CD4-positive, alpha-beta memory T cell (primary cell): ENCODE results near the gene ARHGEF16. TPM values are rescaled to one million over a fixed set of nuclear protein-coding genes. Genes with fewer than 3 reads are reported as not detected.

Source experiments
- CTCF ChIA-PET: fragments of 350-600 bp; sonication (Branson Sonifier 250); formaldehyde crosslinking; loops from one replicate; lab custom pipeline; 2021; ENCODE audit warnings: inconsistent platforms; ENCODE audit not compliant: partially characterized antibody; lab: Charles Lee
- POLR2A ChIA-PET: fragments of 350-600 bp; sonication (Branson Sonifier 250); formaldehyde crosslinking; loops from one replicate; lab custom pipeline; 2021; ENCODE audit not compliant: partially characterized antibody; lab: Charles Lee
- DNase-seq, 5 donors: peaks; one replicate each; pipeline versions ENCODE4 v3.0.0 to v3.0.0-alpha.2; 2020 to 2022; ENCODE audit warnings: mixed read lengths in 1 of 5
- H3K27ac ChIP-seq: one replicate; pipeline ENCODE4 v1.7.0; 2013; ENCODE audit warnings: low read depth, low read length
- H3K27me3 ChIP-seq: 2 replicates; pipeline ENCODE4 v1.7.0; 2013; ENCODE audit warnings: mild to moderate bottlenecking, low read length, moderate library complexity; ENCODE audit not compliant: insufficient read depth
- H3K36me3 ChIP-seq: 2 replicates; pipeline ENCODE4 v1.7.0; 2013; ENCODE audit warnings: mild to moderate bottlenecking, low read length, moderate library complexity; ENCODE audit not compliant: insufficient read depth
- H3K4me1 ChIP-seq: 2 replicates; pipeline ENCODE4 v1.7.0; 2013; ENCODE audit warnings: mild to moderate bottlenecking, low read length, moderate library complexity; ENCODE audit not compliant: insufficient read depth
- H3K4me3 ChIP-seq, 2 donors: one replicate each; pipeline ENCODE4 v1.7.0; 2013; ENCODE audit warnings: low read length in 2 of 2, mild to moderate bottlenecking in 1 of 2
- H3K9me3 ChIP-seq, 2 donors: one replicate each; pipeline ENCODE4 v1.7.0; 2013; ENCODE audit warnings: low read length in 2 of 2, control low read depth in 1 of 2; ENCODE audit not compliant: control insufficient read depth in 1 of 2
- H3K27ac Mint-ChIP-seq, 7 donors: one replicate each; pipeline ENCODE4 v1.8.0; 2020 to 2021; ENCODE audit warnings: mixed read lengths in 7 of 7, mild to moderate bottlenecking in 6 of 7, inconsistent platforms in 3 of 7, moderate library complexity in 3 of 7
- H3K27me3 Mint-ChIP-seq, 2 donors: one replicate each; pipeline ENCODE4 v1.8.0; 2020 to 2021; ENCODE audit warnings: mixed read lengths in 2 of 2
- H3K36me3 Mint-ChIP-seq, 2 donors: one replicate each; pipeline ENCODE4 v1.8.0; 2020 to 2021; ENCODE audit warnings: mixed read lengths in 2 of 2, inconsistent platforms in 1 of 2, mild to moderate bottlenecking in 1 of 2
- H3K4me1 Mint-ChIP-seq, 4 donors: one replicate each; pipeline ENCODE4 v1.8.0; 2020 to 2021; ENCODE audit warnings: mixed read lengths in 4 of 4, mild to moderate bottlenecking in 1 of 4
- H3K4me3 Mint-ChIP-seq, 8 donors: one replicate each; pipeline ENCODE4 v1.8.0; 2020 to 2021; ENCODE audit warnings: mixed read lengths in 8 of 8, mild to moderate bottlenecking in 7 of 8, moderate library complexity in 6 of 8, inconsistent platforms in 3 of 8
- H3K9me3 Mint-ChIP-seq, 8 donors: one replicate each; pipeline ENCODE4 v1.8.0; 2020 to 2021; ENCODE audit warnings: mixed read lengths in 8 of 8, mild to moderate bottlenecking in 5 of 8, inconsistent platforms in 3 of 8, moderate library complexity in 1 of 8
- intact Hi-C: fragments of 100-400 bp; cut with micrococcal nuclease; formaldehyde crosslinking; loops from one replicate; pipeline ENCODE4 v1.15.1; 2023
- polyA plus RNA-seq, 2 donors: library from polyadenylated mRNA; unstranded; fragments of 300-500 nt; fragmentation: Illumina TruSeq; gene quantifications; one replicate each; pipeline ENCODE4 v1.2.3, GENCODE V29; 2021
- total RNA-seq, 2 experiments: library from RNA; stranded (reverse); gene quantifications; one replicate each; pipeline ENCODE4 v1.2.3, GENCODE V29; 2021

Gene ARHGEF16
- total RNA-seq, result under 1 TPM; 0.20 to 0.22 TPM
- polyA plus RNA-seq, result under 1 TPM in 1 of 2 donors, not detected in 1; 0.16 TPM

DNA sequence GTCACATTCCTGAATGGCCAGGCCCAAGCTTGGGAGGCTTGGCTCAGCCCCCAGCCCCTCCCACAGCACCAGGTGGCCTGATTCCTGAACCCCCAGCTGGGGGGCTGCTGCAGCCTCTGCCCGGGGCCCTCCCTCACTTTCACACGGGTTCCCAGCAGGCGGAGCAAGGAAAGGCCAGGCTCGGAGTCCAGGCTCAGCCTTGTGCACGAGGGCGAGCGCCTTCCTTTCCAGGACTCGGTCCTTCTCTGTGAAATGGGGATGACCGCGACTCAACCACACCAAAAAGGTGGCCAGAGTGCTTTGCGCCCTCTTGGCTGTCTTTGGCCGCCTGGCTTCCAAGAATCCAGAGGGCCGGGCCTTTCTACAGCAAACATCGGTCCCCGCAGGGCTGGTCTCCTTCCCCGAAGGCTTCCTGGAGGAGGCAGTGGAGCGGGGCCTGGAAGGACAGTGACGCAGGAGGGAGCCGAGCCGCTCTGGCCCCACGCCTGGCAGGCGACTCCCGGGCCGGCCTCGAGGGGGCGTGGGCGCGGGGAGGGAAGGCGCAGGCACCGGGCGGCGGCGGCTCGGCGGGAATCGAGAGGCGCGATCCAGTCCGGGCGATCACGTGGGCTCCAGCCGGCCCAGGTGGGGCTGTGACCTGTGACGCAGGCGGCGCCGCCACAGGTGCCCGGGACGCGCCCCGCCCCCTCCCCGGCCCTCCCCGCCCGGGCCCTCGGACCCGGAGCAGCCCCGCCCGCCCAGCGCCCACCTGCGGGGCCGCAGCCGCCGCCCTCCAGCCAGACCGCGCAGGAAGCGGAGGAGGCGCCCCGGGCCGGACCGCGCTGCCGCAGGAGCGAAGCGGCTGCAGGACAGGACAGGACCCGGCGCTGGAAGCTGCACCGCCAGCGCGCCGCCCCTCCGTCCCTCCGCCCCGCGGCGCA is at the start of gene ARHGEF16:
ARHGEF16 (plus strand) TSS at position 775 of the 920 bp plus-strand sequence. CDS start 8,420 bp downstream, outside the sequence.
- peak within 1 kb of the TSS in 1 of 7 donors; percentile 13 for H3K27ac Mint-ChIP-seq
- no peaks in the 10 kb centered on the region for H3K9me3 Mint-ChIP-seq
- peaks cover 6 to 7% of the 10 kb centered on the region in 2 donors for H3K27me3 Mint-ChIP-seq
- H3K36me3 ChIP-seq, result no peaks in the 10 kb centered on the region
- peaks cover 0 to 7% (median 2%) of the 10 kb centered on the region in 4 donors for H3K4me1 Mint-ChIP-seq
- ChIA-PET POLR2A (interaction anchor here (1.1 to 1.7 kb wide), 3 partner anchors 76 to 170 kb away, joined by 3 to 5 read pairs (median 5); no protein-coding TSS in a partner anchor), CTCF (interaction anchor here (1.2 to 2.6 kb wide), 8 partner anchors 10 to 392 kb away, joined by 3 to 60 read pairs (median 5); no protein-coding TSS in a partner anchor)
- peak in 4 of 5 donors; percentile 21 to 36 (median 24) for DNase-seq
- peak within 1 kb of the TSS in 1 of 2 donors; percentile 18 for H3K4me3 ChIP-seq
- H3K4me3 Mint-ChIP-seq, result peak within 1 kb of the TSS; percentile 57 to 84 (median 70)
- H3K27me3 ChIP-seq, result peaks cover 11% of the 10 kb centered on the region
- H3K36me3 Mint-ChIP-seq, result no peaks in the 10 kb centered on the region
- H3K27ac ChIP-seq, result no peak within 1 kb of the TSS
- peaks cover 13% of the 10 kb centered on the region for H3K4me1 ChIP-seq
- H3K9me3 ChIP-seq, result no peaks in the 10 kb centered on the region
- intact Hi-C loops, result loop anchor here (1.0 kb wide), 1 partner anchor 165 kb away; no protein-coding TSS in a partner anchor

DNA sequence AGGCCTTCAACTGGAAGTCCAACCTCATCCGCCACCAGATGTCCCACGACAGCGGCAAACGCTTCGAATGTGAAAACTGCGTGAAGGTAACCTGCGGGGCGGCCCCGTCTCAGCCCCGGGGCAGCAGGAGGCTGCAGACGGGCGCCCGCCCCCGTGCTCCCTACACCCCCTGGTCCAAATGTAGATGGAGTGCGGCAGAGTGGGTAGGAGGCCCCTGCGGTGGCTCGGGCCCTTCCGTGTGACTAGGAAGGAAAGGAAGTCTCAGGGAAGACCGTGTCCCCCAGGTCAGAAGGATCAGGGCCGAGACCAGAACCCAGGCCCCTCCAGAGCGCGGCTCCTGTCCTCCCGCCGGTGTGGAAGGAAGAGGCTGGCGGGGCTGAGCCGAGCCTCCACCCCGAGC is 49.7 kb upstream of the ARHGEF16 start:
- Histone ChIP-seq H3K27me3 (no peaks in the 10 kb centered on the region), H3K36me3 (no peaks in the 10 kb centered on the region), H3K4me3 (no peak overlapping the region), H3K27ac (no peak overlapping the region), H3K9me3 (no peaks in the 10 kb centered on the region), H3K4me1 (no peaks in the 10 kb centered on the region)
- POLR2A ChIA-PET, result no interaction called here
- H3K9me3 Mint-ChIP-seq, result no peaks in the 10 kb centered on the region
- no peak overlapping the region for H3K27ac Mint-ChIP-seq
- no peak for DNase-seq
- intact Hi-C loops, result no loop called here
- H3K27me3 Mint-ChIP-seq, result peaks cover 0 to 6% of the 10 kb centered on the region in 2 donors
- CTCF ChIA-PET, result no interaction called here
- H3K4me3 Mint-ChIP-seq, result no peak overlapping the region
- no peaks in the 10 kb centered on the region for H3K4me1 Mint-ChIP-seq
- no peaks in the 10 kb centered on the region for H3K36me3 Mint-ChIP-seq

DNA sequence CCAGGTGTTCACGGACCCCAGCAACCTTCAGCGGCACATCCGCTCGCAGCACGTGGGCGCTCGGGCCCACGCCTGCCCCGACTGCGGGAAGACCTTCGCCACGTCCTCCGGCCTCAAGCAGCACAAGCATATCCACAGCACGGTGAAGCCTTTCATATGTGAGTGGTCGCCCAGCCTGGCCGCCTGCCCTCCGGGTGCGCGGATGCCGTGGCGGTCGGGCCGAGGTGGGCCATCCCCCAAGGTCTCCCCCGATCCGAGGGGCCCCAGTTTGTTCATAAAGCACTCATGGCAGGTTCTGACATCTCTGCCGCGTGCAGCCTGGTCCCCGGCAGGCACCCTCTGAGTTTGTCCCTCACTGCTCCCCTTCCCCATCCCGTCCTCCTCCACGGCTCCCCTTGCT is 49.0 kb upstream of the ARHGEF16 start:
- no peaks in the 10 kb centered on the region for H3K27me3 ChIP-seq
- Mint-ChIP-seq H3K27ac (no peak overlapping the region), H3K9me3 (no peaks in the 10 kb centered on the region), H3K4me1 (no peaks in the 10 kb centered on the region), H3K27me3 (peaks cover 0 to 6% of the 10 kb centered on the region in 2 donors), H3K36me3 (no peaks in the 10 kb centered on the region), H3K4me3 (no peak overlapping the region)
- no peak overlapping the region for H3K4me3 ChIP-seq
- DNase-seq, result no peak
- CTCF ChIA-PET, result no interaction called here
- POLR2A ChIA-PET, result no interaction called here
- H3K4me1 ChIP-seq, result no peaks in the 10 kb centered on the region
- no peaks in the 10 kb centered on the region for H3K9me3 ChIP-seq
- H3K27ac ChIP-seq, result no peak overlapping the region
- intact Hi-C loops, result no loop called here
- no peaks in the 10 kb centered on the region for H3K36me3 ChIP-seq

DNA sequence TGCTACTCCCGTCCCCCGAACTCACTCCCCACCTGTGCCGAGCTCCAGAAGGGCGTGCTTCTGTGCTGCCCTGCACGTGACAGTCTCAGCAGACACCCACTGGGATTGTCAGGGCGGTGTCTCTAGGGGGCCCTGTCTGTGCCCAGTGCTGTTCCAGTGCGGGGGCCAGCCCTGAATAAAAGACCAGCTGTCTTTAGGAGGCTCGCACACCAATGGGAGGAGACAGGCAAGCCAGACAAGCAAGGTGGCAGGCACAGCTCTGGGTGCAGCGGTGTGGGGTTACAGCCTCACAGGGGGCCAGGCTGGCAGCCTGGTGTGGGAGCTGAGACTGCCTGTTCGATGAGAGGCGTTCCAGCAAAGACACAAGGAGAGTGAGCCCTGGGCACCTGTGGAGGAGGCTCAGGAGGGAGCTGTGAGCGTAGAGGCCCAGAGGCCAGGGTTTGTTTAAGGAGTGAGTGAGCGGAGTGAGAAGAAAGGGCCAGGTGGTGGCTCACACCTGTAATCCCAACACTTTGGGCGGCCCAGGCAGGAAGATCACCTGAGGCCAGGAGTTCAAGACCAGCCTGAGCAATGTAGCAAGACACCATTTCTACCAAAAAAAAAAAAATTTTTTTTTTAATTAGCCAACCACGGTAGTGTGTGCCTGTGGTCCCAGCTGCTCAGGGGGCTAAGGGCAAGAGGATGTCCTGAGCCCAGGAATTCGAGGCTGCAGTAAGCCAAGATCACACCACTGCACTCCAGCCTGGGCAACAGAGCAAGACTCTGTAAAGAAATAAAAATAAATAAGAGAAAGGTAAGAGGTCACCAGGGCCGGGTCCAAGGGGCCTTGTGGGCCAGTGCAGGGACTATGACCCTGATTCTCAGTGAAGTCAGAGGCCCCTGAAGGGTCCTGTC is 48.2 kb upstream of the ARHGEF16 start:
- Histone ChIP-seq H3K4me3 (no peak overlapping the region), H3K9me3 (no peaks in the 10 kb centered on the region), H3K4me1 (no peaks in the 10 kb centered on the region), H3K27ac (no peak overlapping the region), H3K36me3 (no peaks in the 10 kb centered on the region), H3K27me3 (no peaks in the 10 kb centered on the region)
- Mint-ChIP-seq H3K4me3 (no peak overlapping the region), H3K4me1 (no peaks in the 10 kb centered on the region), H3K27ac (no peak overlapping the region), H3K9me3 (no peaks in the 10 kb centered on the region), H3K27me3 (peaks cover 0 to 5% of the 10 kb centered on the region in 2 donors), H3K36me3 (no peaks in the 10 kb centered on the region)
- intact Hi-C loops, result no loop called here
- ChIA-PET POLR2A (no interaction called here), CTCF (no interaction called here)
- DNase-seq, result no peak

DNA sequence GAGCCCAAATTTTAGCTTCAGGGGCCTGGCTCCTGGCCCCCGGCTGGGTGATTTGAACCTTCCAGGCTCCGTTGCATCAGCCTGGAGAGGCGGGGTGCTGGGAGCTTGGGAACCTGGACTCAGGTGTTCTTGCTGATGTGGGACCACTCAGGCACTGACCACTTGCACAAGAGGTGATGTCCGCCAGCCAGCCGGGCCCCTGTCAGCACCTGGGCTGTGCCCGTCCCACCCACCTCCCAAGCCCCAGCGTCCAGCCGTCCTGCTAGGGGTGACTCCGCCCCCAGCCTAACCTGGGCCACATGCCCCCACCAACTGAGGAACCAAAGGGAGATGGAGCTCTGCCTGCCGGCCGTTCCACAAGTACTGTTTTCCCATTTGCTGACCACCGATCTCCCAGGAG is 47.4 kb upstream of the ARHGEF16 start:
- CTCF ChIA-PET, result no interaction called here
- H3K4me1 Mint-ChIP-seq, result no peaks in the 10 kb centered on the region

DNA sequence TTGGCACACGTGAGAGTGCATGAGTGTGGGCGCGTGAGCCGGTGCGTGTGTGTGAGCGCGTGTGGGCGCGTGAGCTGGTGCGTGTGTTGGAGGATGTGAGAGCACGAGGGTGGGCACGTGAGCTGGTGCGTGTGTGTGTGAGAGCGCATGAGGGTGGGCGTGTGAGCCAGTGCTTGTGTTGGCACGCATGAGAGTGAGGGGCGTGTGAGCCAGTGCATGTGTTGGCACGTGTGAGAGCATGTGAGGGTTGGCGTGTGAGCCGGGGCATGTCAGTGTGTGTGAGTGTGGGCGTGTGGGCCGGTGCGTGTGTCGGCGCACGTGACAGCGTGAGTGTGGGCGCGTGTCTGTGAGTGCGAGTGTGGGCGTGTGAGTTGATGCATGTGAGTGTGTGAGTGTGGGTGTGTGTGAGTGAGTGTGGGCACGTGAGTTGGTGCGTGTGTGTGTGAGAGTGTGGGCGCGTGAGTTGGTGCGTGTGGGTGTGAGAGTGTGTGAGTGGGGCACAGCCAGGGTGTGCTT is 45.7 kb upstream of the ARHGEF16 start:
- no peak overlapping the region for H3K4me3 Mint-ChIP-seq
- Histone ChIP-seq H3K27ac (no peak overlapping the region), H3K27me3 (no peaks in the 10 kb centered on the region), H3K9me3 (no peaks in the 10 kb centered on the region), H3K36me3 (no peaks in the 10 kb centered on the region), H3K4me1 (no peaks in the 10 kb centered on the region), H3K4me3 (no peak overlapping the region)
- no peak for DNase-seq
- no peaks in the 10 kb centered on the region for H3K9me3 Mint-ChIP-seq
- no peaks in the 10 kb centered on the region for H3K36me3 Mint-ChIP-seq
- intact Hi-C loops, result no loop called here
- POLR2A ChIA-PET, result no interaction called here
- H3K27me3 Mint-ChIP-seq, result no peaks in the 10 kb centered on the region
- H3K27ac Mint-ChIP-seq, result no peak overlapping the region
- CTCF ChIA-PET, result no interaction called here
- H3K4me1 Mint-ChIP-seq, result no peaks in the 10 kb centered on the region

More for the DNA sequence above, 47.4 kb upstream of the ARHGEF16 start:
- no peaks in the 10 kb centered on the region for H3K9me3 Mint-ChIP-seq
- H3K4me3 ChIP-seq, result no peak overlapping the region
- H3K4me1 ChIP-seq, result no peaks in the 10 kb centered on the region
- H3K36me3 ChIP-seq, result no peaks in the 10 kb centered on the region
- intact Hi-C loops, result no loop called here
- H3K27me3 Mint-ChIP-seq, result no peaks in the 10 kb centered on the region
- H3K27ac ChIP-seq, result no peak overlapping the region
- no peak overlapping the region for H3K27ac Mint-ChIP-seq
- H3K27me3 ChIP-seq, result no peaks in the 10 kb centered on the region
- no peaks in the 10 kb centered on the region for H3K9me3 ChIP-seq
- no peak for DNase-seq
- no peak overlapping the region for H3K4me3 Mint-ChIP-seq
- POLR2A ChIA-PET, result no interaction called here
- H3K36me3 Mint-ChIP-seq, result no peaks in the 10 kb centered on the region
